Activated T-cell treated with anti-CD3 and anti-CD28 coated beads for 48 hours (primary cell): ENCODE measurements around the gene GLI3.

Source experiments
- DNase-seq: peaks from one replicate; pipeline ENCODE4 v3.0.0-alpha.2; 2020; ENCODE audit warnings: low read depth

Gene GLI3

GRCh38 chr7:41999736-42000283, 237.2 kb downstream of the GLI3 start:
- DNase-seq: no peak

- no peak for DNase-seq
Measured at GRCh38 chr7:41998041-41998440, 239.0 kb downstream of the GLI3 start.

- DNase-seq: no peak
Measured at GRCh38 chr7:41997151-41997550, 239.9 kb downstream of the GLI3 start.

- DNase-seq: no peak
Measured at GRCh38 chr7:41996381-41997035, 240.5 kb downstream of the GLI3 start.

GRCh38 chr7:41995632-41996271, 241.3 kb downstream of the GLI3 start:
- no peak for DNase-seq

- no peak for DNase-seq
Measured at GRCh38 chr7:41994746-41995110, 242.3 kb downstream of the GLI3 start.

GRCh38 chr7:41994036-41994745, 242.8 kb downstream of the GLI3 start:
- DNase-seq: no peak

GRCh38 chr7:41992881-41993867, 243.8 kb downstream of the GLI3 start:
- no peak for DNase-seq

GRCh38 chr7:41984888-41985287, 252.1 kb downstream of the GLI3 start:
- no peak for DNase-seq

GRCh38 chr7:41981046-41982040, 255.7 kb downstream of the GLI3 start:
- no peak for DNase-seq

GRCh38 chr7:41979834-41980307, 257.1 kb downstream of the GLI3 start:
- DNase-seq: no peak

- no peak for DNase-seq
Measured at GRCh38 chr7:41978858-41979257, 258.2 kb downstream of the GLI3 start.

- DNase-seq: no peak
Measured at GRCh38 chr7:41977661-41978060, 259.3 kb downstream of the GLI3 start.

- DNase-seq: no peak
Measured at GRCh38 chr7:41977151-41977651, 259.8 kb downstream of the GLI3 start.

- DNase-seq: no peak
Measured at GRCh38 chr7:41976411-41976810, 260.6 kb downstream of the GLI3 start.

- no peak for DNase-seq
Measured at GRCh38 chr7:41975849-41976248, 261.2 kb downstream of the GLI3 start.

- no peak for DNase-seq
Measured at GRCh38 chr7:41974870-41975557, 262.0 kb downstream of the GLI3 start.

GRCh38 chr7:41973202-41973730, 263.7 kb downstream of the GLI3 start:
- DNase-seq: no peak

- DNase-seq: no peak
Measured at GRCh38 chr7:41972776-41973175, 264.2 kb downstream of the GLI3 start.
